Anterior cingulate cortex (tissue), 58 donors: ENCODE results near the gene SLCO2B1.

ENCODE experiments used
- DNase-seq, 58 donors: peaks; one replicate each; lab custom pipeline; 2025; lab: John Stamatoyannopoulos, UW

SLCO2B1 gene

DNA sequence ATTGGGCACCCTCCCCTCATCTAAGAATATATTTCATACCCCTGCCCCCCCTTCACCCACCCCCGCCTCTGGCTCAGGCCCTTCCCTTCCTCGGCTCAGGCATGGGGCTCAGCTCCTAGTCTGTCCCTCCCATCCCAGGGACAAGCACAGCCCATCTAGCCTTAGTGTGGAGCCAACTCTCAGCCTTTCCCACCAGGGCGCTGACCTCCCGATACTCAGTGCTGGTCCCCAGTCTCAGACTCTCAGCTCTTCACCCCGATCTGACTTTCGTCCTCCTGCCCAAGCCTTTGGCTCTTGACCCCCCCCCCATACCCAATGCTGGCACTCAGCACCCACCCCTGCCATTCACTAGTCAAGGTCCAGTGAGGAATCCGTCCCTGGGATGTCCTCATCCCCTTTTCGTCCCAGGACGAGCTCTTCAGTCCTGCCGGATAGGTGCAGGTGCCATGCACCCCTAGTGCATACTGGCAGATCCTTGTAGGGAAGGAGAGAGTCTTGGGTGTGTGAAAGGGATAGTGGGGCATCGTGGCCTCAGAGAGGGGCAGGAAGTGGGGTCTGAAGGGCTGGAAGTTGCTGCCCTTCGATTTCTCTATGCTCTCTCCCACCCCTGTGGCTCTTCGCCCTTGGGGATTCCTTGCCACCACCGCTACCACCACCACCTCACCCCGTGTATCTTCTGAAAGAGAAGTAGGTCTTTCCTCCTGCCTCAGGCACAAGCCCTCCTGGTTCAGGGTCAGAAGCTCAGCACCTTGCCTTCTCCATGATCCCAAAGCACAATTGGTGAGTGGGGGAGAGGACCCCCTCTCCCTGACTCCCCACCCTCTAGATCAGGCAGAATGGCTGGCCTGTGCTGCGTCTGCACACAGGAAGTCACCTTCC is 92.1 kb downstream of the SLCO2B1 start:
- no peak for DNase-seq

GRCh38 chr11:75244052-75244814 is 93.3 kb downstream of the SLCO2B1 start:
- no peak for DNase-seq

- DNase-seq: no peak
Observed at GRCh38 chr11:75245356-75246005, 94.6 kb downstream of the SLCO2B1 start.

GRCh38 chr11:75246006-75246670 is 95.2 kb downstream of the SLCO2B1 start:
- DNase-seq: no peak

GRCh38 chr11:75246671-75247350 is 95.9 kb downstream of the SLCO2B1 start:
- no peak for DNase-seq

GRCh38 chr11:75248924-75249256 is 98.0 kb downstream of the SLCO2B1 start:
- no peak for DNase-seq

- no peak for DNase-seq
Observed at GRCh38 chr11:75249704-75250103, 98.8 kb downstream of the SLCO2B1 start.

DNA sequence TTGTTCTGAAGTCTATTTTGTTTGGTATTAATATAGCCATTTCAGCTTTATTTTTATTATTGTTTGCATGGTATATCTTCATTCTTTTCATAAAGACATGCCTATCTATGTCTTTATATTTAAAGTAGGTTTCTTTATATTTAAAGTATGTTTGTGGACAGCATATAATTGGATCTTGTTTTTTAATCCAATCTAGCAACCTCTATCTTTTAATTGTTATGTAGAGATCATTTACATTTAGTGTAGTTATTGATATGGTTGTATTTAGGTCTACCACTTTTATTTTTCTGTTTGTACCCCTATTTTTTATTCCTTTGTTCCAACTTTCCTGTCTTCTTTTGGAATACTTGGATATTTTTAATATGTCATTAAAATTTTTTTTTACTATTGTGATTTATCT is 103.4 kb downstream of the SLCO2B1 start:
- no peak for DNase-seq
